Measurements from ENCODE around the gene MECP2. TPM values are rescaled to one million over a fixed set of nuclear protein-coding genes. Genes with fewer than 3 reads are reported as not detected.

The MECP2 gene
- total and polyA plus RNA-seq, 2 of the 13 experiments (the other 11 are each of a cell fraction or from before 2014, with no cell fraction given) = 7.9 to 18.1 TPM

DNA sequence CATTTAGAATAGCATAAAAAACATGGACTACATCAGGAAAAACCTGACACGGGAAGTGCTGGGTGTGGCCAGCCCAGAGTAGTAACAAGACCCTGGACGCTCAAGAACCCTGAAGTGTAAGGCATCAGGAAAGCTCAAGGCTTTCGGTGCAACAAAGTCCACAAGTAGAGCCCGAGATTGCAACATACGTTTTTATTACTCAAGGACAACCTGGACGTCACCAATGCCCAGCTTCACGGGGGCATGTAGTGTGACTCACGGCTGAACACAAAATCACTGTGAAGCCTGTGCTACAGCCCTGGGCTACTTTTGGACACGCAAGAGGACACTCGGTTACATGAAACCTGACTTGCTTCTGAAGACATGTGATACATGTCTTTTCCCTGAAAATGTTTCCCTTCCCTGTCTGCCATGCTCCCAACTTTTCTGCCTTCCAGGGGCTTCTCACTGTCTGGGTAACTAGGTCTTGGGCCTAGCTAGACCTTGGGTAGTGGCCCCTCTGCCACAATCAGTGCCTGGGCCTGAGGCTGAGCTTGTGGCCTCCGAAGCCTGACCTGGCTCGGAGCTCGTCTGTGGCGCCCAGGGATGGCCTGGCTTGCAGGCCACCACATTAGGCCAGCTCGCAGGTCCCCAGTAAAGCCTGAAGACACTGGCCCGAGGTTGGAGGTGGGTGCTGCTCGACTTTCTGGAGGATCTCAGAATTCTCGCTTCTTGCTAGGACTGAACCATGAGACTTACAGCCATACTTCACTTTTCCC, 87.0 kb downstream of the MECP2 start (continued):
- TF ChIP-seq WIZ (CRISPR knock-in tag; IDR thresholded peaks at IDR 0.05) = no peak
- TF ChIP-seq, protein P1, sequence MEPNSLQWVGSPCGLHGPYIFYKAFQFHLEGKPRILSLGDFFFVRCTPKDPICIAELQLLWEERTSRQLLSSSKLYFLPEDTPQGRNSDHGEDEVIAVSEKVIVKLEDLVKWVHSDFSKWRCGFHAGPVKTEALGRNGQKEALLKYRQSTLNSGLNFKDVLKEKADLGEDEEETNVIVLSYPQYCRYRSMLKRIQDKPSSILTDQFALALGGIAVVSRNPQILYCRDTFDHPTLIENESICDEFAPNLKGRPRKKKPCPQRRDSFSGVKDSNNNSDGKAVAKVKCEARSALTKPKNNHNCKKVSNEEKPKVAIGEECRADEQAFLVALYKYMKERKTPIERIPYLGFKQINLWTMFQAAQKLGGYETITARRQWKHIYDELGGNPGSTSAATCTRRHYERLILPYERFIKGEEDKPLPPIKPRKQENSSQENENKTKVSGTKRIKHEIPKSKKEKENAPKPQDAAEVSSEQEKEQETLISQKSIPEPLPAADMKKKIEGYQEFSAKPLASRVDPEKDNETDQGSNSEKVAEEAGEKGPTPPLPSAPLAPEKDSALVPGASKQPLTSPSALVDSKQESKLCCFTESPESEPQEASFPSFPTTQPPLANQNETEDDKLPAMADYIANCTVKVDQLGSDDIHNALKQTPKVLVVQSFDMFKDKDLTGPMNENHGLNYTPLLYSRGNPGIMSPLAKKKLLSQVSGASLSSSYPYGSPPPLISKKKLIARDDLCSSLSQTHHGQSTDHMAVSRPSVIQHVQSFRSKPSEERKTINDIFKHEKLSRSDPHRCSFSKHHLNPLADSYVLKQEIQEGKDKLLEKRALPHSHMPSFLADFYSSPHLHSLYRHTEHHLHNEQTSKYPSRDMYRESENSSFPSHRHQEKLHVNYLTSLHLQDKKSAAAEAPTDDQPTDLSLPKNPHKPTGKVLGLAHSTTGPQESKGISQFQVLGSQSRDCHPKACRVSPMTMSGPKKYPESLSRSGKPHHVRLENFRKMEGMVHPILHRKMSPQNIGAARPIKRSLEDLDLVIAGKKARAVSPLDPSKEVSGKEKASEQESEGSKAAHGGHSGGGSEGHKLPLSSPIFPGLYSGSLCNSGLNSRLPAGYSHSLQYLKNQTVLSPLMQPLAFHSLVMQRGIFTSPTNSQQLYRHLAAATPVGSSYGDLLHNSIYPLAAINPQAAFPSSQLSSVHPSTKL (CRISPR knock-in tag; IDR thresholded peaks at IDR 0.05) = 0 out of 2 replicates have a peak, but pooled peaks have one; percentile 19
- TF ChIP-seq ATF4 (CRISPR knock-in tag; IDR thresholded peaks at IDR 0.05) = no peak
- TF ChIP-seq SAP130 (CRISPR knock-in tag; IDR thresholded peaks at IDR 0.05; ENCODE audit: low read depth) = 0 out of 2 replicates have a peak, but pooled peaks have one; percentile 17
- peak; percentile 39; the same call in 1 of the 2 replicates for TF ChIP-seq CREB1 (IDR thresholded peaks at IDR 0.05)
- TF ChIP-seq CREB1 (CRISPR knock-in tag; IDR thresholded peaks at IDR 0.05) = no peak
- no peak for TF ChIP-seq TFDP1 (CRISPR knock-in tag; IDR thresholded peaks at IDR 0.05; ENCODE audit: borderline replicate concordance)
- 0 out of 2 replicates have a peak, but pooled peaks have one; percentile 27 for TF ChIP-seq HDAC2 (CRISPR knock-in tag; IDR thresholded peaks at IDR 0.05)
- no peak for TF ChIP-seq ZNF737 (CRISPR knock-in tag; IDR thresholded peaks at IDR 0.05; ENCODE audit: borderline replicate concordance)
- TF ChIP-seq SIN3B (IDR thresholded peaks at IDR 0.05; ENCODE audit: low read length) = no peak
- TF ChIP-seq, protein P2, sequence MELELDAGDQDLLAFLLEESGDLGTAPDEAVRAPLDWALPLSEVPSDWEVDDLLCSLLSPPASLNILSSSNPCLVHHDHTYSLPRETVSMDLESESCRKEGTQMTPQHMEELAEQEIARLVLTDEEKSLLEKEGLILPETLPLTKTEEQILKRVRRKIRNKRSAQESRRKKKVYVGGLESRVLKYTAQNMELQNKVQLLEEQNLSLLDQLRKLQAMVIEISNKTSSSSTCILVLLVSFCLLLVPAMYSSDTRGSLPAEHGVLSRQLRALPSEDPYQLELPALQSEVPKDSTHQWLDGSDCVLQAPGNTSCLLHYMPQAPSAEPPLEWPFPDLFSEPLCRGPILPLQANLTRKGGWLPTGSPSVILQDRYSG (CRISPR knock-in tag; IDR thresholded peaks at IDR 0.05) = no peak
- TF ChIP-seq ZNF142 (CRISPR knock-in tag; IDR thresholded peaks at IDR 0.05) = no peak
- no peak for TF ChIP-seq REPIN1 (CRISPR knock-in tag; IDR thresholded peaks at IDR 0.05; ENCODE audit: borderline replicate concordance, low read depth)
- TF ChIP-seq ZNF121 (CRISPR knock-in tag; IDR thresholded peaks at IDR 0.05) = peak; percentile 64; the same call in 1 of the 2 replicates
- no peak for TF ChIP-seq ZNF614 (CRISPR knock-in tag; IDR thresholded peaks at IDR 0.05; ENCODE audit: borderline replicate concordance)
- no peak for TF ChIP-seq ZSCAN31 (CRISPR knock-in tag; IDR thresholded peaks at IDR 0.05; ENCODE audit: low read depth)
